Stimulated activated CD8-positive, alpha-beta memory T cell treated with anti-CD3 and anti-CD28 coated beads, Interleukin-15, amount 100 ng/mL, for 48 hours (primary cell): ENCODE measurements around the gene REM2.
A peak's percentile ranks its signal among the peaks of the same experiment; 100 is the strongest.

ENCODE experiments used
- DNase-seq, 2 donors: peaks; one replicate each; pipeline ENCODE4 v3.0.0-alpha.2; 2020; ENCODE audit warnings: low read depth in 2 of 2

REM2 gene

GRCh38 chr14:22872833-22873520 lies 10.0 kb upstream of the REM2 start:
- no peak for DNase-seq

DNA sequence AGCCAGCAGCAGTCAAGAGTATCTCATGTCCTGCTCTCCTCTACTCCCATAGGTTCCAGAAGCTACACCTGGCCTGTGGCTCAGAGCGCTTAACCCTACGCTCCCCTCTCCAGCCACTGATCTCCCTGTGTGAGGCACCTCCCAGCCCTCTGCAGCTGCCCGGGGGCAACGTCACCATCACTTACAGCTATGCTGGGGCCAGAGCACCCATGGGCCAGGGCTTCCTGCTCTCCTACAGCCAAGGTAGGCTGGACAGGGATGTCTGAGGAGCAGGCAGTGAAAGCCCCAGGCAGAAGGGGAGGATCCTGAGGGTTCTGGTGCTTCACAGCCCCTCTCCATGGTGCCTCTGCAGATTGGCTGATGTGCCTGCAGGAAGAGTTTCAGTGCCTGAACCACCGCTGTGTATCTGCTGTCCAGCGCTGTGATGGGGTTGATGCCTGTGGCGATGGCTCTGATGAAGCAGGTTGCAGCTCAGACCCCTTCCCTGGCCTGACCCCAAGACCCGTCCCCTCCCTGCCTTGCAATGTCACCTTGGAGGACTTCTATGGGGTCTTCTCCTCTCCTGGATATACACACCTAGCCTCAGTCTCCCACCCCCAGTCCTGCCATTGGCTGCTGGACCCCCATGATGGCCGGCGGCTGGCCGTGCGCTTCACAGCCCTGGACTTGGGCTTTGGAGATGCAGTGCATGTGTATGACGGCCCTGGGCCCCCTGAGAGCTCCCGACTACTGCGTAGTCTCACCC lies 7.8 kb upstream of the REM2 start:
- no peak for DNase-seq

DNA sequence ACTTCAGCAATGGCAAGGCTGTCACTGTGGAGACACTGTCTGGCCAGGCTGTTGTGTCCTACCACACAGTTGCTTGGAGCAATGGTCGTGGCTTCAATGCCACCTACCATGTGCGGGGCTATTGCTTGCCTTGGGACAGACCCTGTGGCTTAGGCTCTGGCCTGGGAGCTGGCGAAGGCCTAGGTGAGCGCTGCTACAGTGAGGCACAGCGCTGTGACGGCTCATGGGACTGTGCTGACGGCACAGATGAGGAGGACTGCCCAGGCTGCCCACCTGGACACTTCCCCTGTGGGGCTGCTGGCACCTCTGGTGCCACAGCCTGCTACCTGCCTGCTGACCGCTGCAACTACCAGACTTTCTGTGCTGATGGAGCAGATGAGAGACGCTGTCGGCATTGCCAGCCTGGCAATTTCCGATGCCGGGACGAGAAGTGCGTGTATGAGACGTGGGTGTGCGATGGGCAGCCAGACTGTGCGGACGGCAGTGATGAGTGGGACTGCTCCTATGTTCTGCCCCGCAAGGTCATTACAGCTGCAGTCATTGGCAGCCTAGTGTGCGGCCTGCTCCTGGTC lies 7.2 kb upstream of the REM2 start:
- DNase-seq, result no peak

- no peak for DNase-seq
Observed at GRCh38 chr14:22877000-22877501, 6.0 kb upstream of the REM2 start.

DNA sequence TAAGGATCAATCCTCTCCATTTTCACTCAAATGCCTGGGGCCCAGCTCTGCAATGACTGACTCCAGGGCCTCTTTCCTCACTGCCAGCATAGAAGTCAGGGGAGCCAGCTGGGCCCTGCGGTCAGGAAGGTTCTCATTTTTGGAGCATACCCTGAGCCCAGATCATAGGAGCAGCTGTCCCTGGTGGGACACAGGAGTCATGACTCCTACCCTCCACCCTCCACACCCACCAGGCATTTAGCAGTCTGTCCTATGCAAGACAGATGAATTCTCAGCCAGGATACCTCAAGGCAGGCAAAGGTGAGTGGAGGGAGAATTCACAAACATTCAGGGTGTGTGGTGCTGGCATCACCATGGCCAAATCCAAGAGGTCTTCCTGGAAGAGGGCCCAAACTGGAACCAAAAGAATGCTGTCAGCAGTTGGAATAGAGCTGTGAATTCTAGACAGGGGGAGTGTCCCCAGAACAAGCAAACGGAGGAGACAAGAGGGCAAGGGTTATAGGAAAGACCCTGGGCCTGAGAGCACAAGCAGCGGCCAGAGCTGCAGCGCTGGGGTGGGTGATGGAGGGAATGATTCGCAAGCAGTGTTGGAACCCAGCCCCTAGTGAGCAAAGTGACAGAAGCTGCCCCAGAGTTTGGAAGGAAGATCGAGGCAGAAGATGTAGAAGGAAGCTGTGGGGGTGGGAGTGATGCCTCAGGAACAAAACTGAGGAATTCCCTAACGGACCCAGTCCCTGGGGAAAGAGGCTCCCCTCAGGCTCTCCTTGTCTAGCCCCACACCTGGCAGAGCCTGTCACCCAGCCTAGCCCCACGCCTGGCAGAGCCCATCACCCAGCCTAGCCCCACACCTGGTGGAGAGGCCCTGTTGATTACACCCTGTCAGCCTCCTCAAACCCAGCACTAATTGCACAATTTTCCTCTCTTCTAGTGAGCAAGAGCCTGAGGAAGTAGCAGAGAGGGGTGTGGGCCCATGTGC lies 4.5 kb upstream of the REM2 start:
- DNase-seq, result no peak

DNA sequence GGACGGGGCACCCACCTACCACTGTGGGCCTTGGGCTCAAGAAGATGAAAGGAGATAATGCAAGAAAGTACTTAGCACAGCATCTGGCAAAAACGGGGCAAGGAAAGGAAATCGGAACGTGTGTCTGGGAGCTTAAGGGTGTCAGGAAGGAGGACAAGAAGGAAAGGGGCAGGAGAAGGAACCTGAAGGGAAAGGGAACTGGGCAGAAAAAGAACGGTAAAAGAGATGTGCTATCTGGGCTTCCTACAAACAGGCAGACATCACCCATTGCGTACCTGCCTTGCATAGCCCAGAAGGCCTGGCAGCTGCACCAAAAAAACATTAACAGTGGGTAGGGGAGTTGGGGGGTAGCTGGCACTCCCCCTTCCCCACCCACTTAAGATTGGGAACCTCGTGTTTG lies 958 bp upstream of the REM2 start:
- DNase-seq, result no peak

DNA sequence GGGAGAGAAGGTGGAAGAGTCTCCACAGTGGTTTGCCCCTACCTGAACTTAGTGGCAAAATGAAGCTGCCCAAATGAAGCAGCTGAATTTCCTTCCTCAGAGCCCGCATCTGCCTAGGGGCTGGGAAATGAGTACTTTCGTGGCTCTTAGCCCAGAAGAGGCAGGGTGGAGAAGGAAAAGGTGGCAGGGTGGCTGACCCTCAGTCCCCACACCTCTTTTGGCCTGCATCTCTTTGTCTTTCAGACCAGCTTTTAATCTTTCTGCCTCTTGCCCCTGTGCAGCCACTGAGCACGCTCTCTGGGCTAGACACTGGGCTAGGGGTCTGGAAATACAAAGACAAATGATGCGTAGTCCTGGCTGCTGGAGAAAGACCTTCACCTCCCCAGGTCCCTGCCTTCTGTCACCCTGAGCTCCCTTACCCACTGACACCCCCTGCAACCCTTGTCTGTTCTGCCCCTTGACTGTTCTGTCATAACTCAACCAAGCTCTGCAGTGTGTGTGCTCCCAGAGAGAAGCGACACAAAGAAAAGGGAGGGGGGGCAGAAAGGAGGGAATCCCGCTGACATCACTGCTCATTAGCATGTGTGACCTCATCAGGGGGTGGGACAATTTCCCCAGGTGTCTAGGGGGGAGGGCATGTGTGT lies 371 bp upstream of the REM2 start:
- no peak for DNase-seq

DNA sequence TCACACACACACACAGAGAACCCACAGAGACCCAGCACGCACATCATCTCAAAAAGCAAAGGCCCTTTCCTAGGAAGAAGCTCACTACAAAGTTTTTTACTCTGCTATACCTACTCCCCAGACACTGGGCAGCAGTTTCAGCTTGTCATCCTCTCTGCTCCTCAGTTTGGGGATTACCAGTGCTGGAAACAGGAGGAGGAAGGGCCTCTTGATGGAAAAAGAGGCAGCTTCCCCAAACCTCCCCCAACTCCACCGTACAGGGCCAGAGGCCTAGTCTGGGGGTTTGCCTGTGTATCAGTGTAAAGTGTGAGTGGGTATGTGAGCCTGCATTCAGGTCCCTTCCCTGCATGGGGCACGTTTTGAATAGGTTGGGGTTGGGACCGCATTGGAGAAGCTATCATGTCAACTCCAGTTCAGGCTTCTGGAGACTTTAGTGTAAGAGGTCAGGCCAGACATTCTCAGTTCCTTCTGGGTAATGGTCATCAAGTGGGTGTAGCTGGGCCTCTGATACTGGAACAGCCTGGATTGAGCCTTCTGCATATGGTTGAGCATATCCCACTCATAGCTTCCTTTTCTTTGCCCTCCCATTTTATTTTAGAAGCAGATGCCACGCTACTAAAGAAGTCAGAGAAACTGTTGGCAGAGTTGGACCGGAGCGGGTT lies 1.2 kb downstream of the REM2 start:
- no peak for DNase-seq

DNA sequence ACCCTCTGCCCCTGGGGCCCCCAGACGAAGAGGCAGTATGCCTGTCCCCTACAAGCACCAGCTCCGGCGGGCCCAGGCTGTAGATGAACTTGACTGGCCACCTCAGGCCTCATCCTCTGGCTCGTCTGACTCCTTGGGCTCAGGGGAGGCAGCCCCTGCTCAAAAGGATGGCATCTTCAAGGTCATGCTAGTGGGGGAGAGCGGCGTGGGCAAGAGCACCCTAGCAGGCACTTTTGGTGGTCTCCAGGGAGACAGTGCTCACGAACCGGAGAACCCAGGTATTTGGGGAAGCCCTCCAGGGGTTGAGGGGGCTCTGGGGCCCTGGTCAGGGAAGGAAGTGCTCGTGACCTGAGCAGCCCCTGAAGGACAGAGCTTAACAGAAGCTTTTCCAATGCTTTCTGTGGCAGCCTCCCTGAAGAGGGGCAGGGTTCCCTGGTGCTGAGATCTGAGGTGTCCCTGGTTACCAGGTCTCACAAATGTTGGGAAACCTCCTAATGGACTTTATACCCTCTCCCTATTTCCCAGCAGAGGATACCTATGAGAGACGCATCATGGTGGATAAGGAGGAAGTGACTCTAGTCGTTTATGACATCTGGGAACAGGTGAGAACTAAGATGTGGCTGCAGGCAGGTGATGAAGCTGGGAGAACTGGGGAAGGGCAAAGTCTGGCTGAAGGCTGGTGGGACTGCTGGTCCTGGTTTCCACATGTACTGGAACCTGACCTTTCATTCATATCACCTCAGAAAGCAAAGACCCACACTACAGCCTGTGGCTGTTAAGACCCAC lies 1.9 kb downstream of the REM2 start:
- no peak for DNase-seq

- no peak for DNase-seq
Observed at GRCh38 chr14:22885975-22886374, 3.0 kb downstream of the REM2 start.

DNA sequence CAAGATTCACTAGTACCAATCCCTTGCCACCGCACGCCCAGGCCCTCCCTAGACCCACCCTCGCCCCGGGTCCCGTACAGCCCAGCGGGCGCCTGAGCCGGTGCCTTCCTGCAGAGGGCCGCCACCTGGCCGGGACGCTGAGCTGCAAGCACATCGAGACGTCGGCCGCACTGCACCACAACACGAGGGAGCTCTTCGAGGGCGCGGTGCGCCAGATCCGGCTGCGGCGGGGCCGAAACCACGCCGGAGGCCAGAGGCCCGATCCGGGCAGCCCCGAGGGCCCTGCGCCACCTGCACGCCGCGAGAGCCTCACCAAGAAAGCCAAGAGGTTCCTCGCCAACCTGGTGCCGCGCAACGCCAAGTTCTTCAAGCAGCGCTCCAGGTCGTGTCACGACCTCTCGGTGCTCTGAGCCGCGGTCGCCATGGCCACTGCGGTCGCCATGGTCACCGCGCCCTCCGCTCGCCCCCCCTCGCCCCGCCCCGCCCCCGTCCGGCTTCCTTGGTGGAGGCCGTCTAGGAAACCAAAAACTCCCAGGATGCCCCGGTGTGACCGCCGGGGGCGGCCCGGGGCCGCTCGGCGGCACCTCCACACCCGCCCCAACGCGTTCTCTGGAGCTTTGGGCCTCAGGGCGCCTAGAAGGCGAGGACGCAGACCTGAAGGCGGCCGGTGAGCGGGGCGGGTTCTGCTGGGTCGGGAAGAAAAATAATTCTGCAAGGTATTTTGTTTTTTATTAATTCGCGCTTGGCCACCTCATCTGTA lies 3.7 kb downstream of the REM2 start:
- peak; percentile 63 for DNase-seq

GRCh38 chr14:22887260-22887989 lies 4.4 kb downstream of the REM2 start:
- no peak for DNase-seq

GRCh38 chr14:22887990-22888378 lies 5.0 kb downstream of the REM2 start:
- peak in 1 of 2 donors; percentile 30 for DNase-seq

DNA sequence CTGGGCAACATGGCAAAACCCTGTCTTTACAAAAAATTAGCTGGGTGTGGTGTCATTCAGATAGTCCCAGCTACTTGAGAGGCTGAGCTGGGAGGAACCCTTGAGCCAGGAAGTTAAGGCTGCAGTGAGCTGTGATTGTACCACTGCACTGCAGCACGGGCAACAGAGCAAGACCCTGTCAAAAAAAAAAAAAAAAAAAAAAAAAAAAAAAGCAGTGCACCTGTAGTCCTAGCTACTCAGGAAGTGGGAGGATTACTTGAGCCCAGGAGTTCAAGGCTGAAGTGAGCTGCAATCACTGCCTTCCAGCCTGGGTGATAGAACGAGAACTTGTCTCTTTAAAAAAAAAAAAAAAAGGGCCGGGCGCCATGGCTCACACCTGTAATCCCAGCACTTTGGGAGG lies 5.6 kb downstream of the REM2 start:
- no peak for DNase-seq

GRCh38 chr14:22890416-22890815 lies 7.4 kb downstream of the REM2 start:
- no peak for DNase-seq

GRCh38 chr14:22892488-22892887 lies 9.5 kb downstream of the REM2 start:
- DNase-seq, result no peak

DNA sequence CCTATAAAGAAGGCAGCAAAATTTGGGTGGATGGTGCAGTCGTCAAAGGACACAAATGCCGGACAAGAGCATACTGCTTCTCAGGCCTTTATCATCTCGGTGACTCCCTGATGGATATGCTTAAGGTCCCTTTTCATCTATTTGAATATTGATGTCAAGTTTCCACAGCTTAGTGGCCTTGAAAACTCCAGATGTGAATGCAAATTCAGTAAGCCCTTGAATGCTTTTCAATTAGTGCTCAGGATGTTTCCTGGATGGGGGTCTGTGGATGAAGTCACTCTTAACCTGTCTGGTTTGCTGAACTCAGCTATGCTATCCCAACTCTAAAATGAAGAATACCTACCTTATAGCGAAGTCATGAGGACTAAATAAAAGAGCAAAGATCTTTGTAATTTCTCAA lies 10.7 kb downstream of the REM2 start:
- no peak for DNase-seq

DNA sequence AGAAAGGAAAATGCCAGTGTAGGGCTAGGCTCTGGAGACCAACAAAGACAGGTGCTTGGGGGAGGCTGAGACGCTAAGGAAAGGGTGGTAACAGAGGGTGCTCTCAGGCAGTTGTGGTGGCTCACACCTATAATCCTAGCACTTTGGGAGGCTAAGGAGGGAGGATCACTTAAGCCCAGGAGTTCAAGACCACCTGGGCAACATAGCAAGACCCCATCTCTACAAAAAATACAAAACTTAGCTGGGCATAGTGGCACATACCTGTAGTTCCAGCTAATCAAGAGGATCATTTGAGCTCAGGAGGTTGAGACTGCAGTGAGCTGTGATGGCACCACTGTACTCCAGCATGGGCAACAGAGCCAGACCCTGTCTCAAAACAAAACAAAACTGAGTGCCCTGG lies 12.4 kb downstream of the REM2 start:
- no peak for DNase-seq

- DNase-seq, result no peak
Observed at GRCh38 chr14:22896356-22896755, 13.3 kb downstream of the REM2 start.
